ENCODE data around the gene KIF17. TPM values are rescaled to one million over a fixed set of nuclear protein-coding genes. Genes with fewer than 3 reads are reported as not detected.
A peak's percentile ranks its signal among the peaks of the same experiment; 100 is the strongest.

The KIF17 gene
- total and polyA plus RNA-seq, 2 of the 4 experiments (the other 2 are of a cell fraction), result 4.5 to 5.7 TPM

GRCh38 chr1:20732588-20733359, 15.0 kb upstream of the KIF17 start, which contains the start of gene SH2D5:
Gene SH2D5, minus strand, starts transcription at chr1:20732703. Its CDS starts 4,659 bp downstream, at chr1:20728044.
- BruUV-seq (replicated peaks), result no TSS peak
- Histone ChIP-seq H3K18ac (ENCODE audit: low read depth, low read length) (peak within 1 kb of the TSS; percentile 82), H2AK5ac (ENCODE audit: low read depth, low read length) (peak within 1 kb of the TSS; percentile 99), H3K56ac (ENCODE audit: extremely low read depth, insufficient read depth, low read length) (peak within 1 kb of the TSS; percentile 91), H4K20me1 (ENCODE audit: insufficient read depth, low read length) (no peaks in the 10 kb centered on the region), H3K14ac (replicated peaks; ENCODE audit: low read depth, low read length) (peak within 1 kb of the TSS; percentile 100), H2AFZ (replicated peaks; ENCODE audit: low read length, poor library complexity) (peak within 1 kb of the TSS; percentile 95), H3K4me2 (ENCODE audit: low read depth, low read length) (peak within 1 kb of the TSS; percentile 95), H3K9me3 (ENCODE audit: control insufficient read depth, insufficient read depth, low read length) (no peaks in the 10 kb centered on the region), H3K9me1 (ENCODE audit: insufficient read depth, low read length) (peaks cover 13% of the 10 kb centered on the region), H4K91ac (ENCODE audit: insufficient read depth, low read depth, low read length) (peak within 1 kb of the TSS; percentile 99), H4K5ac (ENCODE audit: low read depth, low read length) (peak within 1 kb of the TSS; percentile 82), H3K9ac (ENCODE audit: low read depth, low read length) (peak within 1 kb of the TSS; percentile 81), H3K4ac (ENCODE audit: low read depth, low read length) (peak within 1 kb of the TSS; percentile 100), H3K23ac (ENCODE audit: low read depth, low read length) (peak within 1 kb of the TSS; percentile 100), H2BK120ac (ENCODE audit: low read depth, low read length) (peak within 1 kb of the TSS; percentile 88), H2BK20ac (ENCODE audit: low read depth, low read length) (peak within 1 kb of the TSS; percentile 92), H3K4me1 (ENCODE audit: control insufficient read depth, insufficient read depth, low read length) (peaks cover 14% of the 10 kb centered on the region), H2BK5ac (ENCODE audit: low read depth, low read length, poor library complexity, severe bottlenecking) (peak within 1 kb of the TSS; percentile 98), H4K8ac (ENCODE audit: low read depth in 2 of 2, low read length in 2 of 2) (peak within 1 kb of the TSS; percentile 96 to 99), H3K27ac (ENCODE audit: insufficient read depth, low read length) (peak within 1 kb of the TSS; percentile 82), H3K79me1 (ENCODE audit: low read depth in 1 of 2, low read length in 2 of 2) (peaks cover 5 to 41% of the 10 kb centered on the region in 2 experiments), H3K36me3 (ENCODE audit: control insufficient read depth, insufficient read depth, low read length) (peaks cover 5% of the 10 kb centered on the region), H3K4me3 (ENCODE audit: insufficient read depth, low read depth, low read length) (peak within 1 kb of the TSS; percentile 60), H2AK9ac (replicated peaks; ENCODE audit: low read depth, low read length, poor library complexity) (peak within 1 kb of the TSS; percentile 98), H2BK15ac (ENCODE audit: low read depth, low read length) (peak within 1 kb of the TSS; percentile 98; the same call in 2 of the 3 replicates), H3K27me3 (ENCODE audit: control insufficient read depth, insufficient read depth, low read length) (no peaks in the 10 kb centered on the region)
- dilution Hi-C loops (cut with HindIII; ENCODE audit: low sequenced_read_pairs, unreplicated experiment) (no loop called here), intact Hi-C loops (cut with micrococcal nuclease) (loop anchor here (2.0 kb wide), 1 partner anchor 36 kb away; no protein-coding TSS in a partner anchor), in situ Hi-C loops (cut with MboI; ENCODE audit: low sequenced_read_pairs) (no loop called here)
- peak; percentile 69 for ATAC-seq (ENCODE audit: low read depth)
- 0% methylated on average over 1 of the region's 38 CpGs; no CpG with 5 or more reads in 1 of the 2 experiments for WGBS, 2 experiments (ENCODE audit: extremely low coverage in 2 of 2, insufficient read length in 1 of 2)
- DNase-seq, result peak; percentile 99
- ChIA-PET POLR2A (ENCODE audit: unreplicated experiment) (no interaction called here), CTCF (interaction anchor here (2.4 kb wide), 1 partner anchor 36 kb away, joined by 7 read pairs; no protein-coding TSS in a partner anchor)
- TF ChIP-seq MAZ (IDR thresholded peaks at IDR 0.05; ENCODE audit: borderline replicate concordance, low read depth, low read length), result no peak
- TF ChIP-seq FOS (IDR thresholded peaks at IDR 0.05; ENCODE audit: low read depth, low read length), result peak; percentile 85
- TF ChIP-seq NFE2L2 (IDR thresholded peaks at IDR 0.05; ENCODE audit: low read depth, low read length), result peak; percentile 28; the same call in 1 of the 2 replicates
- peak; percentile 33 for TF ChIP-seq RAD21 (IDR thresholded peaks at IDR 0.05; ENCODE audit: low read length)
- no peak for TF ChIP-seq CHD1 (IDR thresholded peaks at IDR 0.05; ENCODE audit: low read depth, low read length)
- TF ChIP-seq CEBPB (IDR thresholded peaks at IDR 0.05; ENCODE audit: low read depth, low read length), result peak; percentile 46
- TF ChIP-seq RFX5 (IDR thresholded peaks at IDR 0.05; ENCODE audit: low read depth, low read length), result no peak
- TF ChIP-seq, protein P1, sequence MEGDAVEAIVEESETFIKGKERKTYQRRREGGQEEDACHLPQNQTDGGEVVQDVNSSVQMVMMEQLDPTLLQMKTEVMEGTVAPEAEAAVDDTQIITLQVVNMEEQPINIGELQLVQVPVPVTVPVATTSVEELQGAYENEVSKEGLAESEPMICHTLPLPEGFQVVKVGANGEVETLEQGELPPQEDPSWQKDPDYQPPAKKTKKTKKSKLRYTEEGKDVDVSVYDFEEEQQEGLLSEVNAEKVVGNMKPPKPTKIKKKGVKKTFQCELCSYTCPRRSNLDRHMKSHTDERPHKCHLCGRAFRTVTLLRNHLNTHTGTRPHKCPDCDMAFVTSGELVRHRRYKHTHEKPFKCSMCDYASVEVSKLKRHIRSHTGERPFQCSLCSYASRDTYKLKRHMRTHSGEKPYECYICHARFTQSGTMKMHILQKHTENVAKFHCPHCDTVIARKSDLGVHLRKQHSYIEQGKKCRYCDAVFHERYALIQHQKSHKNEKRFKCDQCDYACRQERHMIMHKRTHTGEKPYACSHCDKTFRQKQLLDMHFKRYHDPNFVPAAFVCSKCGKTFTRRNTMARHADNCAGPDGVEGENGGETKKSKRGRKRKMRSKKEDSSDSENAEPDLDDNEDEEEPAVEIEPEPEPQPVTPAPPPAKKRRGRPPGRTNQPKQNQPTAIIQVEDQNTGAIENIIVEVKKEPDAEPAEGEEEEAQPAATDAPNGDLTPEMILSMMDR (conservative IDR thresholded peaks at IDR 0.05; ENCODE audit: low read depth, low read length), result peak; percentile 40
- TF ChIP-seq MXI1 (IDR thresholded peaks at IDR 0.05; ENCODE audit: borderline replicate concordance, low read depth, low read length), result peak; percentile 84; the same call in 1 of the 2 replicates
- peak; percentile 70 for TF ChIP-seq MAFK (IDR thresholded peaks at IDR 0.05; ENCODE audit: low read depth, low read length)
- TF ChIP-seq RCOR1 (IDR thresholded peaks at IDR 0.05; ENCODE audit: insufficient replicate concordance, low read length), result no peak
- TF ChIP-seq, protein P2, sequence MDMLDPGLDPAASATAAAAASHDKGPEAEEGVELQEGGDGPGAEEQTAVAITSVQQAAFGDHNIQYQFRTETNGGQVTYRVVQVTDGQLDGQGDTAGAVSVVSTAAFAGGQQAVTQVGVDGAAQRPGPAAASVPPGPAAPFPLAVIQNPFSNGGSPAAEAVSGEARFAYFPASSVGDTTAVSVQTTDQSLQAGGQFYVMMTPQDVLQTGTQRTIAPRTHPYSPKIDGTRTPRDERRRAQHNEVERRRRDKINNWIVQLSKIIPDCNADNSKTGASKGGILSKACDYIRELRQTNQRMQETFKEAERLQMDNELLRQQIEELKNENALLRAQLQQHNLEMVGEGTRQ (IDR thresholded peaks at IDR 0.05; ENCODE audit: low read depth, low read length), result peak; percentile 92
- peak; percentile 99 for TF ChIP-seq BHLHE40 (IDR thresholded peaks at IDR 0.05; ENCODE audit: low read depth, low read length)

All from IMR-90 (cell line).